AG09309 (cell line): Measurements from ENCODE around the gene OCIAD1.

ENCODE experiments used
- DNase-seq: peaks from one replicate; pipeline ENCODE4 v3.0.0-alpha.2; 2010; ENCODE audit warnings: low read depth
- H3K4me3 ChIP-seq: 2 replicates; pipeline ENCODE4 v1.5.1; 2011; ENCODE audit warnings: mild to moderate bottlenecking, low read depth, low read length, moderate library complexity; ENCODE audit not compliant: control insufficient read depth
- CTCF ChIP-seq: IDR thresholded peaks from 2 replicates; pipeline ENCODE4 v1.5.1; 2011; ENCODE audit warnings: mild to moderate bottlenecking, low read depth, low read length, inconsistent platforms; ENCODE audit not compliant: insufficient read depth, control insufficient read depth; ENCODE audit errors: missing control alignments

OCIAD1 gene

GRCh38 chr4:48891028-48891619 is 60.2 kb downstream of the OCIAD1 start:
- DNase-seq, result no peak
- no peak overlapping the region for H3K4me3 ChIP-seq
- TF ChIP-seq CTCF, result no peak

- H3K4me3 ChIP-seq, result no peak overlapping the region
- TF ChIP-seq CTCF, result no peak
- DNase-seq, result no peak
Observed at GRCh38 chr4:48896845-48897244, 66.0 kb downstream of the OCIAD1 start.

- H3K4me3 ChIP-seq, result no peak overlapping the region
- TF ChIP-seq CTCF, result no peak
- DNase-seq, result no peak
Observed at GRCh38 chr4:48898733-48899431, 68.0 kb downstream of the OCIAD1 start.

GRCh38 chr4:48899432-48899749 is 68.5 kb downstream of the OCIAD1 start:
- TF ChIP-seq CTCF, result no peak
- no peak for DNase-seq
- H3K4me3 ChIP-seq, result no peak overlapping the region

GRCh38 chr4:48899950-48900349 is 69.1 kb downstream of the OCIAD1 start:
- H3K4me3 ChIP-seq, result no peak overlapping the region
- no peak for DNase-seq
- no peak for TF ChIP-seq CTCF

GRCh38 chr4:48901196-48901595 is 70.3 kb downstream of the OCIAD1 start:
- no peak for DNase-seq
- no peak for TF ChIP-seq CTCF
- no peak overlapping the region for H3K4me3 ChIP-seq
